ENCODE results near the gene TBC1D10A.

The TBC1D10A gene

GRCh38 chr22:30288419-30289140 is 38.2 kb downstream of the TBC1D10A start:
- TF ChIP-seq CTCF (IDR thresholded peaks at IDR 0.05; ENCODE audit: low read depth, low read length) = no peak
- no peak for DNase-seq (ENCODE audit: extremely low read depth, low read depth)

GRCh38 chr22:30287648-30288418 is 38.9 kb downstream of the TBC1D10A start:
- TF ChIP-seq CTCF (IDR thresholded peaks at IDR 0.05; ENCODE audit: low read depth, low read length) = peak; percentile 51
- peak; percentile 87 for DNase-seq (ENCODE audit: extremely low read depth, low read depth)

GRCh38 chr22:30286813-30287647 is 39.7 kb downstream of the TBC1D10A start:
- TF ChIP-seq CTCF (IDR thresholded peaks at IDR 0.05; ENCODE audit: low read depth, low read length) = peak; percentile 81
- DNase-seq (ENCODE audit: extremely low read depth, low read depth) = no peak

GRCh38 chr22:30286331-30286730 is 40.4 kb downstream of the TBC1D10A start:
- TF ChIP-seq CTCF (IDR thresholded peaks at IDR 0.05; ENCODE audit: low read depth, low read length) = no peak
- no peak for DNase-seq (ENCODE audit: extremely low read depth, low read depth)

- no peak for TF ChIP-seq CTCF (IDR thresholded peaks at IDR 0.05; ENCODE audit: low read depth, low read length)
- no peak for DNase-seq (ENCODE audit: extremely low read depth, low read depth)
Observed at GRCh38 chr22:30285846-30286200, 40.9 kb downstream of the TBC1D10A start.

- TF ChIP-seq CTCF (IDR thresholded peaks at IDR 0.05; ENCODE audit: low read depth, low read length) = no peak
- no peak for DNase-seq (ENCODE audit: extremely low read depth, low read depth)
Observed at GRCh38 chr22:30285176-30285845, 41.4 kb downstream of the TBC1D10A start.

All from AG09319 (cell line).